K562 (cell line): ENCODE data around the gene ARID3B. TPM values are rescaled to one million over a fixed set of nuclear protein-coding genes. Genes with fewer than 3 reads are reported as not detected.

ENCODE experiments used
- E2F3 ChIP-seq: fragments of 250-450 bp; sonication (Bioruptor Pico); IDR thresholded peaks from 2 replicates; pipeline ENCODE4 v1.4.0; 2020; ENCODE audit warnings: mild to moderate bottlenecking
- ERF ChIP-seq: fragments of 450-650 bp; formaldehyde crosslinking; IDR thresholded peaks from 2 replicates; pipeline ENCODE4 v1.4.0; 2020; ENCODE audit warnings: mild to moderate bottlenecking, mixed read lengths
- FOXJ2 ChIP-seq: fragments of 200-800 bp; sonication (Bioruptor generic); IDR thresholded peaks from 2 replicates; pipeline ENCODE4 v1.6.1; 2016; ENCODE audit warnings: missing genetic modification characterization, missing compliant biosample characterization
- HMGXB4 ChIP-seq: sonication (generic); formaldehyde crosslinking; IDR thresholded peaks from 2 replicates; pipeline ENCODE4 v1.8.1; 2023; ENCODE audit warnings: mild to moderate bottlenecking, missing genetic modification reagents
- KLF6 ChIP-seq: fragments of 250-450 bp; sonication (Bioruptor Pico); IDR thresholded peaks from 2 replicates; pipeline ENCODE4 v1.4.0; 2020; ENCODE audit warnings: mild to moderate bottlenecking, moderate library complexity, borderline replicate concordance
- MED1 ChIP-seq: sonication (generic); formaldehyde crosslinking; IDR thresholded peaks from 2 replicates; pipeline ENCODE4 v1.8.1; 2023; ENCODE audit warnings: missing genetic modification reagents, borderline replicate concordance
- MYBL2 ChIP-seq, 2 experiments: fragments of 450-650 bp in 1 of 2; sonication (generic) in 1 of 2; formaldehyde crosslinking in 1 of 2; IDR thresholded peaks; 2 replicates each; pipeline versions ENCODE4 v1.6.1 to v1.8.1; 2017 to 2022; ENCODE audit warnings: borderline replicate concordance in 1 of 2, inconsistent platforms in 1 of 2, low read depth in 1 of 2, mild to moderate bottlenecking in 1 of 2, missing genetic modification reagents in 1 of 2, moderate library complexity in 1 of 2
- NCOA6 ChIP-seq: fragments of 450-650 bp; IDR thresholded peaks from 2 replicates; pipeline ENCODE4 v1.6.1; 2017; ENCODE audit warnings: mild to moderate bottlenecking
- NFATC3 ChIP-seq: fragments of 450-650 bp; IDR thresholded peaks from 2 replicates; pipeline ENCODE4 v1.6.1; 2017; ENCODE audit warnings: mild to moderate bottlenecking
- NR0B1 ChIP-seq: fragments of 450-650 bp; IDR thresholded peaks from one replicate; pipeline ENCODE4 v1.6.1; 2018; ENCODE audit warnings: mild to moderate bottlenecking, moderate library complexity; ENCODE audit not compliant: partially characterized antibody
- POLR2A ChIP-seq: fragments of 450-650 bp; conservative IDR thresholded peaks from 2 replicates; pipeline ENCODE4 v1.6.1; 2016
- RBM14 ChIP-seq: fragments of 200-400 bp; formaldehyde crosslinking; IDR thresholded peaks from 2 replicates; pipeline ENCODE4 v1.6.1; 2018; ENCODE audit warnings: low read depth, mild to moderate bottlenecking, low read length, moderate library complexity, borderline replicate concordance; ENCODE audit not compliant: insufficient read depth
- RBM22 ChIP-seq: fragments of 200-400 bp; formaldehyde crosslinking; IDR thresholded peaks from 2 replicates; pipeline ENCODE4 v1.6.1; 2018; ENCODE audit warnings: low read length, low read depth; ENCODE audit not compliant: poor library complexity, severe bottlenecking
- RUNX1 ChIP-seq: sonication (generic); IDR thresholded peaks from 2 replicates; pipeline ENCODE4 v1.6.1; 2016; ENCODE audit warnings: antibody characterized with exemption, low read depth
- SIX5 ChIP-seq, 2 experiments: IDR thresholded peaks; 2 replicates each; pipeline ENCODE4 v1.6.1; 2011; ENCODE audit warnings: low read length in 2 of 2, borderline replicate concordance in 1 of 2, low read depth in 1 of 2, mild to moderate bottlenecking in 1 of 2, moderate library complexity in 1 of 2; ENCODE audit not compliant: insufficient read depth in 1 of 2
- SOX6 ChIP-seq: fragments of 450-650 bp; IDR thresholded peaks from 2 replicates; pipeline ENCODE4 v1.6.1; 2014; ENCODE audit warnings: mild to moderate bottlenecking
- ZNF175 ChIP-seq: fragments of 200-800 bp; sonication (Bioruptor generic); IDR thresholded peaks from 2 replicates; pipeline ENCODE4 v1.6.1; 2016; ENCODE audit warnings: low read depth, mild to moderate bottlenecking, missing genetic modification characterization, missing compliant biosample characterization
- ZNF583 ChIP-seq: fragments of 250-450 bp; sonication (Bioruptor Pico); IDR thresholded peaks from 2 replicates; pipeline ENCODE4 v1.4.0; 2020
- ZNF707 ChIP-seq: fragments of 250-450 bp; sonication (Bioruptor Pico); conservative IDR thresholded peaks from 2 replicates; pipeline ENCODE4 v1.8.0; 2022; ENCODE audit warnings: inconsistent platforms, mild to moderate bottlenecking, moderate library complexity
- polyA plus RNA-seq, 8 experiments: library from polyadenylated mRNA; depleted of rRNA in 4 of 8; stranded (reverse) in 5 of 8; unstranded in 3 of 8; fragments of >200 nt; fragmentation: Nextera tagmentation in 2 of 8; fragmentation: Illumina TruSeq in 1 of 8; extraction: Ambion mirVana in 2 of 8; extraction: Trizol in 1 of 8; gene quantifications; 2 replicates each; pipeline versions ENCODE4 v1.2.1 to v1.2.3, GENCODE V29; 2011 to 2014; ENCODE audit warnings: inconsistent platforms in 1 of 8, missing spikeins in 1 of 8
- total RNA-seq, 7 experiments: library from RNA; depleted of rRNA in 6 of 7; stranded (reverse); fragments of >200 nt in 6 of 7; fragmentation: Illumina TruSeq in 2 of 7; extraction: Trizol in 2 of 7; gene quantifications; 2 replicates each; pipeline versions ENCODE4 v1.2.1 to v1.2.3, GENCODE V29; 2011 to 2021; ENCODE audit warnings: low replicate concordance in 1 of 7
- TF ChIP-seq, protein P1 (sequence below): fragments of 450-650 bp; formaldehyde crosslinking; IDR thresholded peaks from 2 replicates; pipeline ENCODE4 v1.4.0; 2020; ENCODE audit warnings: mild to moderate bottlenecking, moderate library complexity
- TF ChIP-seq, protein P2 (sequence below): fragments of 450-650 bp; IDR thresholded peaks from 2 replicates; pipeline ENCODE4 v1.6.1; 2016; ENCODE audit warnings: antibody characterized with exemption
- TF ChIP-seq, protein P3 (sequence below): fragments of 250-450 bp; sonication (Bioruptor Pico); IDR thresholded peaks from 2 replicates; pipeline ENCODE4 v1.8.0; 2022; ENCODE audit warnings: moderate library complexity, mild to moderate bottlenecking, inconsistent platforms

The ARID3B gene
- total and polyA plus RNA-seq, 9 of the 15 experiments (the other 6 are each of a cell fraction or from before 2014, with no cell fraction given) = 0.32 to 15.1 (median 7.1) TPM

DNA sequence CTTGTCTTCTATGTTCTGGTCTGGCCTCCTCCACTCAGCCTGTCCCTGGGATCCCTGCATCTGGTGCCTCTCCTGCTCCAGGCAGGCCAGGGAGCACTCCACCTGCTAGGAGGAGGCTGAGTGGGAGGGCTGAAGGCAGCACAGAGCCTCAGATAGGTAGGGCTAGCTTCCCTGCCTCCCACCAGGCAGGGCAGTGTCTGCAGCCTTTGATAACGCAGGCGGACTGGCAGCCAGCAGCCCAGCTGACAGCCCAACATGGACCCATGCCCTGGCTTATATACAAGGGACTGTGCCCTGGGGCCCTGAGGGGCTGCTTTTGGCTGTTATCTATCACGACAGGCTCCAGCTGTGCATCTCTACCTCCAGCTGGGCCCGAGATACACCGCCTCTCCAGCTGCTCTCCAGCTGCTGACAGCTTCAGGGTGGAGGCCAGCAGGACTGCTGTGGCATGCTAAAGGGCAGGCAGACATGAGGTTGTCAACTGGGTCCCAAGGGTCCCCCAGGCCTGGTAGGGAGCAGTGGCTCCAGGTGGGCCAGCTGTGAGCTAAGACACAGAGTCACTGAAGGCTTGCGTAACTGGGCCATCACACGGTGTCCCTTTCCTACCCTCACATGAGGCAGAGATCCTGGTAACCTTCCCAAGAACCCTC is 69.4 kb downstream of the ARID3B start (continued):
- TF ChIP-seq, protein P1, sequence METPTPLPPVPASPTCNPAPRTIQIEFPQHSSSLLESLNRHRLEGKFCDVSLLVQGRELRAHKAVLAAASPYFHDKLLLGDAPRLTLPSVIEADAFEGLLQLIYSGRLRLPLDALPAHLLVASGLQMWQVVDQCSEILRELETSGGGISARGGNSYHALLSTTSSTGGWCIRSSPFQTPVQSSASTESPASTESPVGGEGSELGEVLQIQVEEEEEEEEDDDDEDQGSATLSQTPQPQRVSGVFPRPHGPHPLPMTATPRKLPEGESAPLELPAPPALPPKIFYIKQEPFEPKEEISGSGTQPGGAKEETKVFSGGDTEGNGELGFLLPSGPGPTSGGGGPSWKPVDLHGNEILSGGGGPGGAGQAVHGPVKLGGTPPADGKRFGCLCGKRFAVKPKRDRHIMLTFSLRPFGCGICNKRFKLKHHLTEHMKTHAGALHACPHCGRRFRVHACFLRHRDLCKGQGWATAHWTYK (CRISPR knock-in tag) = peak; percentile 80; the same call in 1 of the 2 replicates
- TF ChIP-seq NR0B1 = no peak
- no peak for TF ChIP-seq HMGXB4 (CRISPR knock-in tag)
- TF ChIP-seq NFATC3 = no peak; the same call in 1 of the 2 replicates
- no peak for TF ChIP-seq FOXJ2 (tag)
- peak; percentile 95 for TF ChIP-seq SOX6
- no peak for TF ChIP-seq ZNF707 (CRISPR knock-in tag)
- peak; percentile 35; the same call in 1 of the 2 replicates for TF ChIP-seq MYBL2 (IDR thresholded peaks at IDR 0.05; ENCODE audit: low read depth)
- TF ChIP-seq MYBL2 (CRISPR knock-in tag; IDR thresholded peaks at IDR 0.05; ENCODE audit: borderline replicate concordance) = no peak
- peak; percentile 77 for TF ChIP-seq ZNF583
- no peak for TF ChIP-seq KLF6 (CRISPR knock-in tag)
- TF ChIP-seq, protein P2, sequence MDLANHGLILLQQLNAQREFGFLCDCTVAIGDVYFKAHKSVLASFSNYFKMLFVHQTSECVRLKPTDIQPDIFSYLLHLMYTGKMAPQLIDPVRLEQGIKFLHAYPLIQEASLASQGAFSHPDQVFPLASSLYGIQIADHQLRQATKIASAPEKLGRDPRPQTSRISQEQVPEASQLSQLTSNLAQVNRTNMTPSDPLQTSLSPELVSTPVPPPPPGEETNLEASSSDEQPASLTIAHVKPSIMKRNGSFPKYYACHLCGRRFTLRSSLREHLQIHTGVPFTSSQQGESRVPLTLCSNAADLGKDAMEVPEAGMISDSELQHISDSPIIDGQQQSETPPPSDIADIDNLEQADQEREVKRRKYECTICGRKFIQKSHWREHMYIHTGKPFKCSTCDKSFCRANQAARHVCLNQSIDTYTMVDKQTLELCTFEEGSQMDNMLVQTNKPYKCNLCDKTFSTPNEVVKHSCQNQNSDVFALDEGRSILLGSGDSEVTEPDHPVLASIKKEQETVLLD = 0 out of 2 replicates have a peak, but pooled peaks have one; percentile 36
- TF ChIP-seq ERF = peak; percentile 52; the same call in 1 of the 2 replicates
- TF ChIP-seq SIX5 (IDR thresholded peaks at IDR 0.05; ENCODE audit: borderline replicate concordance in 1 of 2, insufficient read depth in 1 of 2, low read depth in 1 of 2, low read length in 2 of 2) = no peak
- no peak for TF ChIP-seq RBM22
- TF ChIP-seq MED1 (CRISPR knock-in tag) = no peak
- peak; percentile 92 for TF ChIP-seq ZNF175 (CRISPR knock-in tag)
- 0 out of 2 replicates have a peak, but pooled peaks have one; percentile 78 for TF ChIP-seq RUNX1
- 0 out of 2 replicates have a peak, but pooled peaks have one; percentile 38 for TF ChIP-seq E2F3 (CRISPR knock-in tag)
- TF ChIP-seq NCOA6 = no peak
- no peak for TF ChIP-seq RBM14
- TF ChIP-seq, protein P3, sequence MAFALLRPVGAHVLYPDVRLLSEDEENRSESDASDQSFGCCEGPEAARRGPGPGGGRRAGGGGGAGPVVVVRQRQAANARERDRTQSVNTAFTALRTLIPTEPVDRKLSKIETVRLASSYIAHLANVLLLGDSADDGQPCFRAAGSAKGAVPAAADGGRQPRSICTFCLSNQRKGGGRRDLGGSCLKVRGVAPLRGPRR (CRISPR knock-in tag) = no peak; the same call in 1 of the 2 replicates
- TF ChIP-seq POLR2A = no peak
